Heart left ventricle (tissue), 16 donors: ENCODE results near the gene ARID5B. TPM values are rescaled to one million over a fixed set of nuclear protein-coding genes. Genes with fewer than 3 reads are reported as not detected.

Source experiments
- ATAC-seq, 4 donors: fragments of 200-7000 bp; cut with Tn5 transposase; one replicate each; pipeline ENCODE4 v1.9.1; 2020 to 2022; ENCODE audit warnings: moderate library complexity in 4 of 4, mild to moderate bottlenecking in 3 of 4, moderate number of reproducible peaks in 1 of 4
- DNase-seq, 5 donors: peaks; one replicate each; pipeline ENCODE4 v3.0.0-alpha.2; 2020
- H3K27ac ChIP-seq, 12 donors: fragments of 200-600 bp; sonication (generic) in 4 of 12; one replicate each; pipeline versions ENCODE4 v1.5.0 to v1.8.0; 2016 to 2022; ENCODE audit warnings: mild to moderate bottlenecking in 2 of 12
- H3K27me3 ChIP-seq, 9 donors: fragments of 200-600 bp; sonication (generic) in 2 of 9; one replicate each; pipeline versions ENCODE4 v1.5.1 to v1.8.0; 2016 to 2022; ENCODE audit warnings: mild to moderate bottlenecking in 3 of 9
- H3K36me3 ChIP-seq, 9 donors: fragments of 200-600 bp; sonication (generic) in 2 of 9; one replicate each; pipeline versions ENCODE4 v1.5.0 to v1.8.0; 2018 to 2022; ENCODE audit warnings: mild to moderate bottlenecking in 2 of 9
- H3K4me1 ChIP-seq, 12 donors: fragments of 200-600 bp; sonication (generic) in 4 of 12; one replicate each; pipeline versions ENCODE4 v1.5.0 to v1.8.0; 2016 to 2022; ENCODE audit warnings: mild to moderate bottlenecking in 3 of 12
- H3K4me3 ChIP-seq, 12 donors: fragments of 200-600 bp; sonication (generic) in 4 of 12; one replicate each; pipeline versions ENCODE4 v1.5.0 to v1.8.0; 2017 to 2022; ENCODE audit warnings: mild to moderate bottlenecking in 9 of 12, moderate library complexity in 4 of 12
- H3K9me3 ChIP-seq, 12 donors: fragments of 200-600 bp; sonication (generic) in 4 of 12; one replicate each; pipeline versions ENCODE4 v1.5.0 to v1.8.0; 2016 to 2022; ENCODE audit warnings: mild to moderate bottlenecking in 1 of 12
- CTCF ChIP-seq, 12 donors: fragments of 200-600 bp; sonication (generic) in 4 of 12; IDR thresholded peaks; one replicate each; pipeline versions ENCODE4 v1.5.0 to v1.8.0; 2018 to 2022; ENCODE audit warnings: antibody characterized with exemption in 12 of 12, mild to moderate bottlenecking in 5 of 12
- POLR2A ChIP-seq, 2 donors: fragments of 450-650 bp; IDR thresholded peaks; one replicate each; pipeline ENCODE4 v1.6.1; 2017; ENCODE audit warnings: antibody characterized with exemption in 2 of 2, mild to moderate bottlenecking in 2 of 2, moderate library complexity in 2 of 2
- WGBS, 4 donors: extraction: QIAGEN DNeasy Blood & Tissue Kit in 2 of 4; methylation state at CpG; one replicate each; pipeline versions ENCODE4 v1.1.5 to v1.1.7; 2013 to 2018; 5-methylcytosine and 5-hydroxymethylcytosine counted together
- intact Hi-C, 10 donors: fragments of 100-400 bp; cut with DNase I; formaldehyde crosslinking; loops; one replicate each; pipeline versions ENCODE4 v1.11.1 to v1.14.2; 2022
- polyA plus RNA-seq, 2 donors: library from polyadenylated mRNA; stranded (reverse); fragments of 200-250 nt; gene quantifications; one replicate each; pipeline ENCODE4 v1.2.3, GENCODE V29; 2013
- total RNA-seq, 9 donors: library from RNA; depleted of rRNA in 2 of 9; stranded (reverse); fragments of >200 nt in 2 of 9; fragmentation: NEBNext Ultra II Directional in 3 of 9; extraction: Animal tissue kit (Norgen Biotek cat#: 25700) in 3 of 9; gene quantifications; one replicate each; pipeline versions ENCODE4 v1.1.0 to v1.2.4, GENCODE V29; 2016 to 2023
- donor health status: ischemic (EF 13 %, LVEDD 7.1; RV severe dilation, severe dysfunction).
- donor health status: healthy with polysubstance abuse.
- donor health status: DM: no; HTN: yes; CAD: no.
- donor health status: DM: no; HTN: no; CAD: no.
- donor health status: ischemic (EF 25% LVEDD 6.9; RV normal size, moderate dysfunction).
- donor health status: ischemic (EF 25% LVEDD 5.7; RV mildly dilated, moderate dysfunction).
- donor health status: healthy.
- donor health status: DM: yes; HTN: yes; CAD: no.
- donor health status: ischemic (EF 35%, LVEDD 5.7; RV mildly dilated, moderate dysfunction).
- donor health status: nonischemic (EF 11% LVEDD 7.7; RV severe dilation, severe dysfunction).
- donor health status: DM: yes; HTN: yes; CAD: no.
- donor health status: PGD.
- donor health status: ischemic (EF 29% LVEDD 5.4; RV normal size, mild dysfunction).
- donor health status: nonischemic (EF 23%, LVEDD 6.1; RV moderate dilation, normal function).

ARID5B gene
- total and polyA plus RNA-seq, 11 donors, result 4.5 to 45.5 (median 26.6) TPM

- ATAC-seq, result no peak
- Histone ChIP-seq H3K27ac (peak overlapping the region in 3 of 12 donors; percentile 8 to 40 (median 11)), H3K27me3 (no peaks in the 10 kb centered on the region), H3K9me3 (no peaks in the 10 kb centered on the region), H3K4me1 (peaks cover 15 to 84% (median 47%) of the 10 kb centered on the region in 12 donors), H3K4me3 (no peak overlapping the region), H3K36me3 (no peaks in the 10 kb centered on the region)
- intact Hi-C loops, result loop anchor here in 2 of 10 donors (10.0 kb wide), 2 partner anchors 51 to 91 kb away; no protein-coding TSS in a partner anchor
- 70 to 73% (median 71%) methylated on average over 4 of the region's 4 CpGs for WGBS, 4 donors
- no peak for TF ChIP-seq CTCF (IDR thresholded peaks at IDR 0.05)
- DNase-seq, result no peak
Observed at GRCh38 chr10:62043421-62044021, 142.0 kb downstream of the ARID5B start.

DNA sequence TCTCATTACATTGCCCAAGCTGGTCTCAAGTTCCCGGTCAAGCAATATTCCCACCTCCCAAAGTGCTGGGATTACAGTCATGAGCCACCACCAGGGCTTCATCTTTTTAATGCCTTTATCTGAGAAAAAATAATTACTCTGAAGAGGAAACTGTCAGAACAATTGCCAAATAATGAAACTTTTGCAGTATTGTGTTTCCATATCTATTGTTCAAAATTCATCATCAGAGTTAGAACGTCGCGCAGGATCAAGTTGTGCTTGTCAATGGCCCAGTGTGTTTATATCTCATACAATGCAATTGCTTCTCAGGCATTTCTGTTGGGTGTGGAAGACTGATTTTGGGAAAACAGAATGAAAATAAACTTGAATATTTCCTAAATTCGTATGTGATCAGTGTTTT lies 143.1 kb downstream of the ARID5B start:
- 75 to 77% (median 77%) methylated on average over 5 of the region's 5 CpGs for WGBS, 4 donors
- DNase-seq, result no peak
- Histone ChIP-seq H3K4me1 (peaks cover 15 to 83% (median 45%) of the 10 kb centered on the region in 12 donors), H3K9me3 (no peaks in the 10 kb centered on the region), H3K27ac (peak overlapping the region in 8 of 12 donors; percentile 87 to 99 (median 97)), H3K27me3 (no peaks in the 10 kb centered on the region), H3K36me3 (no peaks in the 10 kb centered on the region), H3K4me3 (no peak overlapping the region)
- intact Hi-C loops, result loop anchor here in 2 of 10 donors (10.0 kb wide), 2 partner anchors 50 to 90 kb away; no protein-coding TSS in a partner anchor
- TF ChIP-seq CTCF (IDR thresholded peaks at IDR 0.05) (peak in 1 of 12 donors; percentile 16), POLR2A (IDR thresholded peaks at IDR 0.05) (no peak)
- no peak for ATAC-seq

DNA sequence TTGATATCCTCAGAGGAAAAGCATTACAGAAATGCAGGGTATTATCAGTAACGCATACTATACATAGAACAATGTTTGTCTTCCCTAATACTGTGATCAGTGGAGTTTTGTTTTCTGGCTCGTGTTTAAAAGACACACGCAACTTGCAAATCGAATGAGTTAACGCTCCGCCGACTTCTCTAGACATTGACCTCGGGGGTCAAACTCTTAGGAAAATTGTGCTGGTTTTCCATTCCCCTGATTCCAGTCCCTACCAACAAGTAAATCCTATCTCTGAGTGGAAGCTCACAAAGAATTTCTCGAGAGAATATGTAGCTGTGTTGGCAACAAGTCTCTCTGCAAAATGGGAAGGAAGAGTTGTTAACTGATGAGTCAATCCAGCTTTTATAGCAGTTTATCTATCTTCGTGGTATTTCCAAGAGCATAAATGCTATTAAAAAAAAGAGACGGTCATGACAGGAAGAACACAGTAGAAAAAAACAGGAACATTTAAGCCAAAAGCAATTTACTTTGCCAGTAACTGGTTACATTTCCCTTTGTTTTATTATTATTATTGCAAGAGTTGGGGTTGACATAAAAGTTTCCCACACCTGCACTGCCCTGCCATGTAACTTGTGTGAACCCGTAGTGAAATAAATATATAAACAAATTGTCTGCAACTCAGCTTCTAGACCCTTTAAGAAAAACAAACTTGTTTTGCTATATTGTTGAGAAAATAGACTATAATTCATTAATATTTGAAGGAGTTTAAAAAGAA lies 144.4 kb downstream of the ARID5B start:
- no peaks in the 10 kb centered on the region for H3K27me3 ChIP-seq
- peaks cover 15 to 90% (median 44%) of the 10 kb centered on the region in 12 donors for H3K4me1 ChIP-seq
- H3K36me3 ChIP-seq, result no peaks in the 10 kb centered on the region
- WGBS, 4 donors, result 16 to 27% (median 19%) methylated on average over 12 of the region's 12 CpGs
- no peak for TF ChIP-seq CTCF (IDR thresholded peaks at IDR 0.05)
- TF ChIP-seq POLR2A (IDR thresholded peaks at IDR 0.05), result no peak
- H3K4me3 ChIP-seq, result peak overlapping the region in 7 of 12 donors; percentile 4 to 37 (median 20)
- H3K27ac ChIP-seq, result peak overlapping the region; percentile 51 to 99 (median 94)
- no peak for DNase-seq
- H3K9me3 ChIP-seq, result no peaks in the 10 kb centered on the region
- intact Hi-C loops, result loop anchor here in 7 of 10 donors (5.0 to 10.0 kb wide), 6 partner anchors 36 to 149 kb away; no protein-coding TSS in a partner anchor
- ATAC-seq, result peak in 3 of 4 donors; percentile 7 to 25 (median 8)
